Neural cell (in vitro differentiated cells): ENCODE data around the gene TGFBR3L. TPM values are rescaled to one million over a fixed set of nuclear protein-coding genes. Genes with fewer than 3 reads are reported as not detected.

Source experiments
- H2AFZ ChIP-seq: fragments of 200-600, 300-800 bp; sonication (generic), shearing (Covaris generic); 2 replicates; pipeline ENCODE4 v1.6.0; 2014; ENCODE audit warnings: low read depth, mild to moderate bottlenecking, antibody characterized with exemption, low read length, moderate library complexity
- H3F3A ChIP-seq: fragments of 200-600 bp; shearing (Covaris generic); 2 replicates; pipeline ENCODE4 v1.6.1; 2016; ENCODE audit warnings: mild to moderate bottlenecking, moderate library complexity, mixed read lengths, antibody characterized with exemption, low read length; ENCODE audit not compliant: insufficient read depth, poor library complexity, severe bottlenecking
- H3K27ac ChIP-seq: fragments of 200-600, 300-800 bp; sonication (generic), shearing (Covaris generic); 2 replicates; pipeline ENCODE4 v1.5.1; 2014; ENCODE audit warnings: mild to moderate bottlenecking, low read length, moderate library complexity
- H3K27me3 ChIP-seq: fragments of 300-800, 200-600 bp; sonication (generic), shearing (Covaris generic); 2 replicates; pipeline ENCODE4 v1.6.0; 2014; ENCODE audit warnings: mild to moderate bottlenecking, low read depth, low read length, moderate library complexity; ENCODE audit not compliant: insufficient read depth
- H3K36me3 ChIP-seq: fragments of 300-800, 200-600 bp; sonication (generic), shearing (Covaris generic); 2 replicates; pipeline ENCODE4 v1.5.1; 2014; ENCODE audit warnings: mild to moderate bottlenecking, antibody characterized with exemption, low read length, moderate library complexity; ENCODE audit not compliant: insufficient read depth
- H3K4me2 ChIP-seq: fragments of 300-800, 200-600 bp; sonication (generic), shearing (Covaris generic); 2 replicates; pipeline ENCODE4 v1.6.0; 2014; ENCODE audit warnings: mild to moderate bottlenecking, low read length
- H3K4me3 ChIP-seq: fragments of 300-800, 200-600 bp; sonication (generic), shearing (Covaris generic); 2 replicates; pipeline ENCODE4 v1.5.1; 2014; ENCODE audit warnings: mild to moderate bottlenecking, low read length, moderate library complexity
- H3K79me2 ChIP-seq: fragments of 200-600 bp; shearing (Covaris generic); replicated peaks from 2 replicates; pipeline ENCODE4 v1.6.0; 2014; ENCODE audit warnings: mild to moderate bottlenecking, low read length, moderate library complexity; ENCODE audit not compliant: insufficient read depth
- H3K9ac ChIP-seq: fragments of 300-800, 200-600 bp; sonication (generic), shearing (Covaris generic); 2 replicates; pipeline ENCODE4 v1.6.1; 2016; ENCODE audit warnings: mild to moderate bottlenecking, low read length, mixed read lengths
- H3K9me2 ChIP-seq: fragments of 200-600 bp; shearing (Covaris generic); 2 replicates; pipeline ENCODE4 v1.6.1; 2016; ENCODE audit warnings: mild to moderate bottlenecking, low read length, mixed read lengths; ENCODE audit not compliant: insufficient read depth
- H3K9me3 ChIP-seq: fragments of 200-600, 300-800 bp; sonication (generic), shearing (Covaris generic); 2 replicates; pipeline ENCODE4 v1.6.1; 2016; ENCODE audit warnings: mild to moderate bottlenecking, mixed run types, low read length, moderate library complexity, mixed read lengths
- H4K20me1 ChIP-seq: fragments of 200-600 bp; shearing (Covaris generic); 2 replicates; pipeline ENCODE4 v1.6.1; 2016; ENCODE audit warnings: mild to moderate bottlenecking, mixed run types; ENCODE audit not compliant: insufficient read depth
- EP300 ChIP-seq: fragments of 450-650 bp; conservative IDR thresholded peaks from 2 replicates; pipeline ENCODE4 v1.6.1; 2014; ENCODE audit warnings: antibody characterized with exemption, mild to moderate bottlenecking, moderate library complexity; ENCODE audit not compliant: poor library complexity, severe bottlenecking
- EZH2 ChIP-seq: fragments of 200-600, 300-800 bp; shearing (Covaris generic), sonication (generic); IDR thresholded peaks from 2 replicates; pipeline ENCODE4 v1.6.1; 2014; ENCODE audit warnings: antibody characterized with exemption, low read length, borderline replicate concordance, mild to moderate bottlenecking; ENCODE audit not compliant: insufficient read depth, poor library complexity, severe bottlenecking
- MXI1 ChIP-seq: fragments of 450-650 bp; conservative IDR thresholded peaks from 2 replicates; pipeline ENCODE4 v1.6.1; 2014; ENCODE audit warnings: antibody characterized with exemption, mild to moderate bottlenecking; ENCODE audit not compliant: poor library complexity, severe bottlenecking
- POLR2AphosphoS5 ChIP-seq: IDR thresholded peaks from 2 replicates; pipeline ENCODE4 v1.6.1; 2012
- RAD21 ChIP-seq: fragments of 450-650 bp; conservative IDR thresholded peaks from 2 replicates; pipeline ENCODE4 v1.6.1; 2014; ENCODE audit warnings: antibody characterized with exemption, mild to moderate bottlenecking, moderate library complexity
- SMC3 ChIP-seq: fragments of 450-650 bp; conservative IDR thresholded peaks from 2 replicates; pipeline ENCODE4 v1.6.1; 2014; ENCODE audit warnings: antibody characterized with exemption, mild to moderate bottlenecking, moderate library complexity; ENCODE audit not compliant: poor library complexity
- TAF1 ChIP-seq: IDR thresholded peaks from 2 replicates; pipeline ENCODE4 v1.6.1; 2012; ENCODE audit warnings: low read depth
- polyA plus RNA-seq: library from polyadenylated mRNA; depleted of rRNA; stranded (reverse); fragments of >200 nt; gene quantifications from 2 replicates; pipeline ENCODE4 v1.2.3, GENCODE V29; 2014
- TF ChIP-seq, protein P1 (sequence below): IDR thresholded peaks from 2 replicates; pipeline ENCODE4 v1.6.1; 2012; ENCODE audit warnings: borderline replicate concordance
- TF ChIP-seq, protein P2 (sequence below): fragments of 450-650 bp; IDR thresholded peaks from 2 replicates; pipeline ENCODE4 v1.5.1; 2014; ENCODE audit warnings: antibody characterized with exemption, mild to moderate bottlenecking, moderate library complexity; ENCODE audit not compliant: poor library complexity, severe bottlenecking

The TGFBR3L gene
- polyA plus RNA-seq, 1 donor from 2014 or later, result not detected

DNA sequence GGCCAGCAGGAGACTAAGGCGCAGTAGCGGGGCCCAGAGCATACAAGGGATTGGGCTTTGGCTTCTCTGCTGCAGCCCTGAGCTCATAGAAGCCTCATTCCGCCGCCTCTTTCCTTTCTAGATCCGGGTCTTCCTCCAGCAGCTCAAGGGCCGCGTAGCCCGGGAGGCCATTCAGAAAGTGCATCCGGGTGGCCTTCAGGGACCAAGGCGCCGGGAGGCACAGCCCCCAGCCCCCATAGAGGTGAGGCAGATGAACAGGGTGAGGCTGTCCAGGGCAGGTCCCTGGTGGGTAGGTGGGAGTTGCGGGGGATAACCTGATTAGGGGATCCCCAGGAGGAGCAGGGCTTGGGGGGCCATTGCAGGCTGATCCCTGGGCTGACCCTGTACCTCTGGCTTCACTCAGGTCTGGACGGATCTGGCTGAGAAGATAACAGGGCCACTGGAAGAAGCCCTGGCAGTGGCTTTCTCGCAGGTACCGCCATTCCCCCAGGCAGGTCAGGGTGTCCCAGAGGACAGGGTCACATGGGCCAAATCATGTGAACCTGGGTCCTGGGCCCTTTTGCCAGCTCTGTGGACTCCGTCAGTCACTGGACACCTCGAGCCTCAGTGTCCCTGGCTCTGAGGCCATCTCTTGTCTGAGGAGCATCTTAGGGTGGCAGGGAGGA is 6.8 kb downstream of the TGFBR3L start:
- H3K27ac ChIP-seq, result peak overlapping the region; percentile 49
- H3K9ac ChIP-seq, result peak overlapping the region; percentile 26
- H3K4me3 ChIP-seq, result peak overlapping the region; percentile 85
- peaks cover 24% of the 10 kb centered on the region for H3K27me3 ChIP-seq
- H3K9me3 ChIP-seq, result no peaks in the 10 kb centered on the region
- H3K36me3 ChIP-seq, result no peaks in the 10 kb centered on the region
- no peaks in the 10 kb centered on the region for H3F3A ChIP-seq
- H3K9me2 ChIP-seq, result no peaks in the 10 kb centered on the region
- peaks cover 14% of the 10 kb centered on the region for H3K79me2 ChIP-seq
- no peak for TF ChIP-seq EZH2
- TF ChIP-seq, protein P1, sequence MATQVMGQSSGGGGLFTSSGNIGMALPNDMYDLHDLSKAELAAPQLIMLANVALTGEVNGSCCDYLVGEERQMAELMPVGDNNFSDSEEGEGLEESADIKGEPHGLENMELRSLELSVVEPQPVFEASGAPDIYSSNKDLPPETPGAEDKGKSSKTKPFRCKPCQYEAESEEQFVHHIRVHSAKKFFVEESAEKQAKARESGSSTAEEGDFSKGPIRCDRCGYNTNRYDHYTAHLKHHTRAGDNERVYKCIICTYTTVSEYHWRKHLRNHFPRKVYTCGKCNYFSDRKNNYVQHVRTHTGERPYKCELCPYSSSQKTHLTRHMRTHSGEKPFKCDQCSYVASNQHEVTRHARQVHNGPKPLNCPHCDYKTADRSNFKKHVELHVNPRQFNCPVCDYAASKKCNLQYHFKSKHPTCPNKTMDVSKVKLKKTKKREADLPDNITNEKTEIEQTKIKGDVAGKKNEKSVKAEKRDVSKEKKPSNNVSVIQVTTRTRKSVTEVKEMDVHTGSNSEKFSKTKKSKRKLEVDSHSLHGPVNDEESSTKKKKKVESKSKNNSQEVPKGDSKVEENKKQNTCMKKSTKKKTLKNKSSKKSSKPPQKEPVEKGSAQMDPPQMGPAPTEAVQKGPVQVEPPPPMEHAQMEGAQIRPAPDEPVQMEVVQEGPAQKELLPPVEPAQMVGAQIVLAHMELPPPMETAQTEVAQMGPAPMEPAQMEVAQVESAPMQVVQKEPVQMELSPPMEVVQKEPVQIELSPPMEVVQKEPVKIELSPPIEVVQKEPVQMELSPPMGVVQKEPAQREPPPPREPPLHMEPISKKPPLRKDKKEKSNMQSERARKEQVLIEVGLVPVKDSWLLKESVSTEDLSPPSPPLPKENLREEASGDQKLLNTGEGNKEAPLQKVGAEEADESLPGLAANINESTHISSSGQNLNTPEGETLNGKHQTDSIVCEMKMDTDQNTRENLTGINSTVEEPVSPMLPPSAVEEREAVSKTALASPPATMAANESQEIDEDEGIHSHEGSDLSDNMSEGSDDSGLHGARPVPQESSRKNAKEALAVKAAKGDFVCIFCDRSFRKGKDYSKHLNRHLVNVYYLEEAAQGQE, result no peak
- no peak for TF ChIP-seq EP300
- no peak overlapping the region for H2AFZ ChIP-seq
- H3K4me2 ChIP-seq, result peak overlapping the region; percentile 13
- H4K20me1 ChIP-seq, result peaks cover 10% of the 10 kb centered on the region

DNA sequence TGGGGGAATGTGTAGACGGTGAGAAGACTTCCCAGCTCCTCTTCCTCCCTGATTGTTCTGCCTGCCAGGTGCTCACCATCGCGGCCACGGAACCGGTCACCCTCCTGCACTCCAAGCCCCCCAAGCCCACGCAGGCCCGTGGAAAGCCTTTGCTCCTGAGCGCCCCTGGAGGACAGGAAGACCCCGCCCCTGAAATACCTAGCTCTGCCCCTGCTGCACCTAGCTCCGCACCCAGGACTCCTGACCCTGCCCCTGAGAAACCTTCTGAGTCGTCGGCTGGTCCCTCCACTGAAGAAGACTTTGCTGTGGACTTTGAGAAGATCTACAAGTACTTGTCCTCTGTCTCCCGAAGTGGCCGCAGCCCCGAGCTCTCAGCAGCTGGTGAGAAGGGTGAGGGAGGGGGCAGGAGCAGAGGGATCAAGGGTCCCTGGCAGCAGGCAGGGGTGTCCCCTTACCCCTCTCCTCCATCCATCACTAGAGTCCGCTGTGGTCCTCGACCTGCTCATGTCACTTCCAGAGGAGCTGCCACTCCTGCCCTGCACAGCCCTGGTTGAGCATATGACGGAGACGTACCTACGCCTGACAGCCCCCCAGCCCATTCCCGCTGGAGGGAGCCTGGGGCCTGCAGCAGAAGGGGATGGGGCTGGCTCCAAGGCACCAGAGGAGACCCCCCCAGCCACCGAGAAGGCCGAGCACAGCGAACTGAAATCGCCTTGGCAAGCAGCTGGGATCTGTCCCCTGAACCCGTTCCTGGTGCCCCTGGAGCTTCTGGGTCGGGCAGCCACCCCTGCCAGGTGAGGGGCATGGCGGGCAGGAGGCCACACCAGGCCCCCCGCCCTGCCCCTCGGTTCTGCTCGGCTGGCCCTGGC is 7.6 kb downstream of the TGFBR3L start:
- Histone ChIP-seq H3K27me3 (peaks cover 16% of the 10 kb centered on the region), H3K4me2 (no peak overlapping the region), H3K4me3 (no peak overlapping the region), H3K9me2 (no peaks in the 10 kb centered on the region), H3K9ac (no peak overlapping the region), H3F3A (no peaks in the 10 kb centered on the region), H2AFZ (no peak overlapping the region), H3K36me3 (no peaks in the 10 kb centered on the region), H3K79me2 (peaks cover 14% of the 10 kb centered on the region), H3K9me3 (no peaks in the 10 kb centered on the region), H3K27ac (no peak overlapping the region), H4K20me1 (peaks cover 10% of the 10 kb centered on the region)
- TF ChIP-seq EZH2, result no peak
- no peak for TF ChIP-seq RAD21
- TF ChIP-seq EP300, result no peak
- TF ChIP-seq, protein P1, result no peak
- TF ChIP-seq, protein P2, sequence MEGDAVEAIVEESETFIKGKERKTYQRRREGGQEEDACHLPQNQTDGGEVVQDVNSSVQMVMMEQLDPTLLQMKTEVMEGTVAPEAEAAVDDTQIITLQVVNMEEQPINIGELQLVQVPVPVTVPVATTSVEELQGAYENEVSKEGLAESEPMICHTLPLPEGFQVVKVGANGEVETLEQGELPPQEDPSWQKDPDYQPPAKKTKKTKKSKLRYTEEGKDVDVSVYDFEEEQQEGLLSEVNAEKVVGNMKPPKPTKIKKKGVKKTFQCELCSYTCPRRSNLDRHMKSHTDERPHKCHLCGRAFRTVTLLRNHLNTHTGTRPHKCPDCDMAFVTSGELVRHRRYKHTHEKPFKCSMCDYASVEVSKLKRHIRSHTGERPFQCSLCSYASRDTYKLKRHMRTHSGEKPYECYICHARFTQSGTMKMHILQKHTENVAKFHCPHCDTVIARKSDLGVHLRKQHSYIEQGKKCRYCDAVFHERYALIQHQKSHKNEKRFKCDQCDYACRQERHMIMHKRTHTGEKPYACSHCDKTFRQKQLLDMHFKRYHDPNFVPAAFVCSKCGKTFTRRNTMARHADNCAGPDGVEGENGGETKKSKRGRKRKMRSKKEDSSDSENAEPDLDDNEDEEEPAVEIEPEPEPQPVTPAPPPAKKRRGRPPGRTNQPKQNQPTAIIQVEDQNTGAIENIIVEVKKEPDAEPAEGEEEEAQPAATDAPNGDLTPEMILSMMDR, result no peak
- no peak for TF ChIP-seq POLR2AphosphoS5
- no peak for TF ChIP-seq TAF1
- no peak for TF ChIP-seq MXI1
- no peak for TF ChIP-seq SMC3
